ENCODE data around the gene SORBS2. TPM values are rescaled to one million over a fixed set of nuclear protein-coding genes. Genes with fewer than 3 reads are reported as not detected.

SORBS2 gene
- total and polyA plus RNA-seq, 8 donors, result 24.2 to 50.8 (median 35.5) TPM

- Histone ChIP-seq H3K27ac (peak overlapping the region; percentile 27 to 66), H3K9me3 (no peaks in the 10 kb centered on the region), H3K4me1 (peaks cover 4 to 15% of the 10 kb centered on the region in 2 donors), H3K36me3 (no peaks in the 10 kb centered on the region), H3K4me3 (no peak overlapping the region), H3K27me3 (no peaks in the 10 kb centered on the region)
- no peak for TF ChIP-seq CTCF (IDR thresholded peaks at IDR 0.05)
- intact Hi-C loops (cut with DNase I), result no loop called here
- ATAC-seq (no peak), DNase-seq (no peak)
Observed at GRCh38 chr4:185838514-185839193, 26.7 kb upstream of the SORBS2 start.

GRCh38 chr4:185838104-185838452 lies 26.1 kb upstream of the SORBS2 start:
- intact Hi-C loops (cut with DNase I), result no loop called here
- TF ChIP-seq CTCF (IDR thresholded peaks at IDR 0.05), result no peak
- no peaks in the 10 kb centered on the region for H3K27me3 ChIP-seq
- peak overlapping the region; percentile 27 to 33 for H3K27ac ChIP-seq
- DNase-seq (peak in 1 of 4 donors; percentile 71), ATAC-seq (peak; percentile 27)
- H3K4me3 ChIP-seq, result no peak overlapping the region
- H3K4me1 ChIP-seq, result peaks cover 4 to 15% of the 10 kb centered on the region in 2 donors
- no peaks in the 10 kb centered on the region for H3K36me3 ChIP-seq
- H3K9me3 ChIP-seq, result no peaks in the 10 kb centered on the region

- no peak for TF ChIP-seq CTCF (IDR thresholded peaks at IDR 0.05)
- peak in 1 of 4 donors; percentile 15 for DNase-seq
Observed at GRCh38 chr4:185837415-185838103, 25.6 kb upstream of the SORBS2 start.

GRCh38 chr4:185836241-185837084 lies 24.5 kb upstream of the SORBS2 start:
- H3K9me3 ChIP-seq, result no peaks in the 10 kb centered on the region
- no peak overlapping the region for H3K27ac ChIP-seq
- ATAC-seq (no peak), DNase-seq (no peak)
- no peaks in the 10 kb centered on the region for H3K36me3 ChIP-seq
- H3K4me1 ChIP-seq, result peaks cover 4 to 15% of the 10 kb centered on the region in 2 donors
- TF ChIP-seq CTCF (IDR thresholded peaks at IDR 0.05), result no peak
- H3K4me3 ChIP-seq, result no peak overlapping the region
- intact Hi-C loops (cut with DNase I), result no loop called here
- H3K27me3 ChIP-seq, result no peaks in the 10 kb centered on the region

More at GRCh38 chr4:185837415-185838103, 25.6 kb upstream of the SORBS2 start:
- intact Hi-C loops (cut with DNase I), result no loop called here
- Histone ChIP-seq H3K27ac (peak overlapping the region; percentile 27 to 33), H3K27me3 (no peaks in the 10 kb centered on the region), H3K36me3 (no peaks in the 10 kb centered on the region), H3K9me3 (no peaks in the 10 kb centered on the region), H3K4me3 (no peak overlapping the region), H3K4me1 (peaks cover 4 to 15% of the 10 kb centered on the region in 2 donors)
- ATAC-seq, result peak; percentile 63

GRCh38 chr4:185835814-185836213 lies 23.8 kb upstream of the SORBS2 start:
- Histone ChIP-seq H3K4me1 (peaks cover 4 to 15% of the 10 kb centered on the region in 2 donors), H3K36me3 (no peaks in the 10 kb centered on the region), H3K9me3 (no peaks in the 10 kb centered on the region), H3K4me3 (no peak overlapping the region), H3K27ac (no peak overlapping the region), H3K27me3 (no peaks in the 10 kb centered on the region)
- intact Hi-C loops (cut with DNase I), result no loop called here
- TF ChIP-seq CTCF (IDR thresholded peaks at IDR 0.05), result no peak
- ATAC-seq, result no peak
- no peak for DNase-seq
